Astrocyte of the spinal cord (primary cell): Measurements from ENCODE around the gene RARS2.

Experiments used
- DNase-seq: peaks from one replicate; pipeline ENCODE4 v3.0.0; 2011; ENCODE audit warnings: low read depth, low spot score
- H3K4me3 ChIP-seq: 2 replicates; pipeline ENCODE4 v1.5.1; 2011; ENCODE audit warnings: low read depth, mild to moderate bottlenecking, low read length, moderate library complexity
- CTCF ChIP-seq: IDR thresholded peaks from 2 replicates; pipeline ENCODE4 v1.5.1; 2012; ENCODE audit warnings: low read depth, mild to moderate bottlenecking, low read length, inconsistent platforms
- in situ Hi-C: cut with HindIII; loops from 2 replicates; pipeline ENCODE4 v1.10.0; 2017; ENCODE audit warnings: low sequenced_read_pairs

Gene RARS2

GRCh38 chr6:87482366-87482765, 107.4 kb downstream of the RARS2 start:
- TF ChIP-seq CTCF = no peak
- no peak overlapping the region for H3K4me3 ChIP-seq
- DNase-seq = no peak
- in situ Hi-C loops = no loop called here

- H3K4me3 ChIP-seq = no peak overlapping the region
- in situ Hi-C loops = no loop called here
- DNase-seq = no peak
- TF ChIP-seq CTCF = no peak
Observed at GRCh38 chr6:87481931-87482330, 107.9 kb downstream of the RARS2 start.

GRCh38 chr6:87473419-87473903, 116.3 kb downstream of the RARS2 start:
- DNase-seq = peak; percentile 29
- peak overlapping the region; percentile 88 for H3K4me3 ChIP-seq
- TF ChIP-seq CTCF = peak; percentile 4
- in situ Hi-C loops = no loop called here

- in situ Hi-C loops = no loop called here
Observed at GRCh38 chr6:87472525-87473418, 117.0 kb downstream of the RARS2 start, which contains the start of gene SLC35A1. TSS of gene SLC35A1 (plus strand) at chr6:87472974. CDS start at chr6:87473004, 30 bp downstream.

GRCh38 chr6:87465051-87465450, 124.7 kb downstream of the RARS2 start:
- DNase-seq = no peak
- TF ChIP-seq CTCF = no peak
- H3K4me3 ChIP-seq = no peak overlapping the region
- in situ Hi-C loops = no loop called here

More at GRCh38 chr6:87472525-87473418, 117.0 kb downstream of the RARS2 start, which contains the start of gene SLC35A1:
- DNase-seq = peak; percentile 89
- peak within 1 kb of the TSS; percentile 88 for H3K4me3 ChIP-seq
- TF ChIP-seq CTCF = no peak
